Gastrocnemius medialis (tissue), 4 donors: Measurements from ENCODE around the gene AGO3. TPM values are rescaled to one million over a fixed set of nuclear protein-coding genes. Genes with fewer than 3 reads are reported as not detected.

Experiments used
- ATAC-seq, 2 donors: fragments of 150-250 bp; one replicate each; pipeline ENCODE4 v1.9.1; 2016
- DNase-seq, 2 donors: peaks; one replicate each; pipeline ENCODE4 v3.0.0-alpha.2; 2019
- H3K27ac ChIP-seq, 4 donors: fragments of 200-600 bp; sonication (generic); 1 replicate in 1 of 4; 2 replicates in 3 of 4; pipeline ENCODE4 v1.5.1; 2016 to 2018; ENCODE audit warnings: mild to moderate bottlenecking in 2 of 4, moderate library complexity in 1 of 4
- H3K27me3 ChIP-seq, 3 donors: fragments of 200-600 bp; sonication (generic) in 2 of 3; 1 replicate in 1 of 3; 2 replicates in 2 of 3; pipeline versions ENCODE4 v1.5.1 to v1.6.0; 2016 to 2019; ENCODE audit warnings: mild to moderate bottlenecking in 1 of 3, moderate library complexity in 1 of 3
- H3K36me3 ChIP-seq, 2 donors: fragments of 200-600 bp; sonication (generic) in 1 of 2; one replicate each; pipeline ENCODE4 v1.5.1; 2017 to 2018
- H3K4me1 ChIP-seq, 2 donors: fragments of 200-600 bp; sonication (generic) in 1 of 2; one replicate each; pipeline ENCODE4 v1.5.1; 2016 to 2017; ENCODE audit warnings: mild to moderate bottlenecking in 2 of 2
- H3K4me3 ChIP-seq, 4 donors: fragments of 200-600 bp; sonication (generic) in 3 of 4; 1 replicate in 1 of 4; 2 replicates in 3 of 4; pipeline ENCODE4 v1.5.1; 2016 to 2019; ENCODE audit warnings: mild to moderate bottlenecking in 2 of 4
- H3K9me3 ChIP-seq, 3 donors: fragments of 200-600 bp; sonication (generic) in 2 of 3; 1 replicate in 1 of 3; 2 replicates in 2 of 3; pipeline ENCODE4 v1.5.1; 2016 to 2019
- POLR2A ChIP-seq, 2 donors: fragments of 450-650 bp; IDR thresholded peaks; one replicate each; pipeline ENCODE4 v1.6.1; 2017; ENCODE audit warnings: antibody characterized with exemption in 2 of 2, mild to moderate bottlenecking in 2 of 2, moderate library complexity in 2 of 2
- in situ Hi-C, 4 donors: fragments of 200-750 bp; cut with MboI; loops; one replicate each; pipeline versions ENCODE4 v1.15.0 to v1.8.0; 2017; ENCODE audit warnings: low sequenced_read_pairs in 4 of 4
- intact Hi-C: fragments of 100-400 bp; cut with DNase I; formaldehyde crosslinking; loops from one replicate; pipeline ENCODE4 v1.15.1; 2023; ENCODE audit warnings: low total_unique reads
- total RNA-seq, 4 donors: library from RNA; depleted of rRNA; stranded (reverse); fragments of >200 nt; gene quantifications; one replicate each; pipeline versions ENCODE4 v1.1.0 to v1.2.3, GENCODE V29; 2016
- TF ChIP-seq, protein P1 (sequence below), 5 experiments: fragments of 450-650 bp in 3 of 5; fragments of 200-600 bp in 2 of 5; sonication (generic) in 2 of 5; IDR thresholded peaks in 4 of 5; conservative IDR thresholded peaks in 1 of 5; 1 replicate in 4 of 5; 2 replicates in 1 of 5; pipeline ENCODE4 v1.5.1; 2016 to 2019; ENCODE audit warnings: antibody characterized with exemption in 5 of 5, mild to moderate bottlenecking in 3 of 5, moderate library complexity in 3 of 5

AGO3 gene
- total RNA-seq, 4 donors from 2014 or later: 12.8 to 18.8 (median 13.6) TPM

DNA sequence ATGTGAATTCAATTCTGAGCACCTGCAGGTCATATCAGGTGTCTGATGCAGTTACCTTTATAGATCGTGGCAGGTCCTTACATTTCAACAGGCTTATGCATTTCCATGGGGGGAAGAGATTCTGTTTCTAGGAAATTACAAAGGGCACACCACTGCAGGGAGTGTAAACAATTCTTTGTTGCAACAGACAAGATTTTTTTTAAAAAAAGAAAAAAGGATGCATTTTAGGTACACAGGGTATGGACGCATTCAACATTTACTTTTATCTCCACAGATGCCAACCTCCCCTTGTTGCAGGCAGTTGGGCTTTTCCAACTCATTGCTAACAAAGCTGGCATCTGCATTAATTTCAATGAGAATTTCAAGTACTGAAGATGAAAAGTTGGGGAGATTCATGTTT, 139.4 kb downstream of the AGO3 start:
- no peak for DNase-seq
- H3K36me3 ChIP-seq: no peaks in the 10 kb centered on the region
- no peak overlapping the region for H3K27ac ChIP-seq
- H3K9me3 ChIP-seq: no peaks in the 10 kb centered on the region
- no peak overlapping the region for H3K4me3 ChIP-seq
- ATAC-seq: no peak
- no peaks in the 10 kb centered on the region for H3K4me1 ChIP-seq
- TF ChIP-seq, protein P1, sequence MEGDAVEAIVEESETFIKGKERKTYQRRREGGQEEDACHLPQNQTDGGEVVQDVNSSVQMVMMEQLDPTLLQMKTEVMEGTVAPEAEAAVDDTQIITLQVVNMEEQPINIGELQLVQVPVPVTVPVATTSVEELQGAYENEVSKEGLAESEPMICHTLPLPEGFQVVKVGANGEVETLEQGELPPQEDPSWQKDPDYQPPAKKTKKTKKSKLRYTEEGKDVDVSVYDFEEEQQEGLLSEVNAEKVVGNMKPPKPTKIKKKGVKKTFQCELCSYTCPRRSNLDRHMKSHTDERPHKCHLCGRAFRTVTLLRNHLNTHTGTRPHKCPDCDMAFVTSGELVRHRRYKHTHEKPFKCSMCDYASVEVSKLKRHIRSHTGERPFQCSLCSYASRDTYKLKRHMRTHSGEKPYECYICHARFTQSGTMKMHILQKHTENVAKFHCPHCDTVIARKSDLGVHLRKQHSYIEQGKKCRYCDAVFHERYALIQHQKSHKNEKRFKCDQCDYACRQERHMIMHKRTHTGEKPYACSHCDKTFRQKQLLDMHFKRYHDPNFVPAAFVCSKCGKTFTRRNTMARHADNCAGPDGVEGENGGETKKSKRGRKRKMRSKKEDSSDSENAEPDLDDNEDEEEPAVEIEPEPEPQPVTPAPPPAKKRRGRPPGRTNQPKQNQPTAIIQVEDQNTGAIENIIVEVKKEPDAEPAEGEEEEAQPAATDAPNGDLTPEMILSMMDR (IDR thresholded peaks at IDR 0.05 in 4 of 5, conservative IDR thresholded peaks at IDR 0.05 in 1 of 5): no peak
- TF ChIP-seq POLR2A (IDR thresholded peaks at IDR 0.05): no peak
- H3K27me3 ChIP-seq: no peaks in the 10 kb centered on the region
- in situ Hi-C loops: no loop called here
- intact Hi-C loops: no loop called here

- intact Hi-C loops: no loop called here
- H3K9me3 ChIP-seq: no peaks in the 10 kb centered on the region
- H3K36me3 ChIP-seq: no peaks in the 10 kb centered on the region
- peaks cover 0 to 11% (median 3%) of the 10 kb centered on the region in 3 donors for H3K27me3 ChIP-seq
- H3K4me3 ChIP-seq: no peak overlapping the region
- ATAC-seq (no peak), DNase-seq (no peak)
- TF ChIP-seq POLR2A (IDR thresholded peaks at IDR 0.05): no peak
- TF ChIP-seq, protein P1 (IDR thresholded peaks at IDR 0.05 in 4 of 5, conservative IDR thresholded peaks at IDR 0.05 in 1 of 5): no peak
- no peaks in the 10 kb centered on the region for H3K4me1 ChIP-seq
- H3K27ac ChIP-seq: no peak overlapping the region
- in situ Hi-C loops: no loop called here
Observed at GRCh38 chr1:36076979-36077573, 146.2 kb downstream of the AGO3 start.

DNA sequence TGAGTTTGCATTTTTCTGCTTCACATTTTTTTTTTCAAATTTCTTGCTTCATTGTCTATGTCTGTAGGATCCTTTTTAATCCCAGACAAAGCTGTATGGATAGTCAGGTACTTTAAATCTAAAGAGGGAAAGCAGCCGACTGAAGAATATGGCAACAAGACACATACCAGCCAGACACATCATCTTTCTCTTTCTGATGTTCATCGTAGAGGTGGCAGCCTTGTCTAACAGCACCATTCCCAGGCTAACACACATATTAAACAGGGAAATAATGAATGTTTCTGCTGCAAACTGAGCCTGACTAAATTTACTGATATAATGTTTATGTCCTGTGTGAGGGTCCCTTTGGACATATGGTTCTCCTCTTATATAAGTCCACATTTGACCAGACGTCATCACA, 149.3 kb downstream of the AGO3 start:
- in situ Hi-C loops: no loop called here
- intact Hi-C loops: no loop called here

GRCh38 chr1:36080801-36081200, 149.9 kb downstream of the AGO3 start:
- DNase-seq: no peak
- ATAC-seq: no peak
- no peaks in the 10 kb centered on the region for H3K36me3 ChIP-seq
- intact Hi-C loops: no loop called here
- H3K27me3 ChIP-seq: peaks cover 14 to 43% (median 21%) of the 10 kb centered on the region in 3 donors
- no peak for TF ChIP-seq POLR2A (IDR thresholded peaks at IDR 0.05)
- TF ChIP-seq, protein P1 (IDR thresholded peaks at IDR 0.05 in 4 of 5, conservative IDR thresholded peaks at IDR 0.05 in 1 of 5): no peak
- H3K4me3 ChIP-seq: no peak overlapping the region
- H3K27ac ChIP-seq: no peak overlapping the region
- peaks cover 0 to 11% of the 10 kb centered on the region in 2 donors for H3K4me1 ChIP-seq
- in situ Hi-C loops: no loop called here
- no peaks in the 10 kb centered on the region for H3K9me3 ChIP-seq

More for the DNA sequence above, 149.3 kb downstream of the AGO3 start:
- Histone ChIP-seq H3K4me3 (no peak overlapping the region), H3K27me3 (peaks cover 11 to 37% (median 18%) of the 10 kb centered on the region in 3 donors), H3K4me1 (peaks cover 0 to 11% of the 10 kb centered on the region in 2 donors), H3K9me3 (no peaks in the 10 kb centered on the region), H3K27ac (no peak overlapping the region), H3K36me3 (no peaks in the 10 kb centered on the region)
- no peak for TF ChIP-seq POLR2A (IDR thresholded peaks at IDR 0.05)
- TF ChIP-seq, protein P1 (IDR thresholded peaks at IDR 0.05 in 4 of 5, conservative IDR thresholded peaks at IDR 0.05 in 1 of 5): no peak
- ATAC-seq (no peak), DNase-seq (no peak)
